HG03565 (cell line): ENCODE measurements around the gene NELFA.

ENCODE experiments used
- ATAC-seq: cut with Tn5 transposase; IDR thresholded peaks from one replicate; pipeline ENCODE4 v1.9.1; 2021; ENCODE audit warnings: mild to moderate bottlenecking, moderate library complexity; ENCODE audit not compliant: unreplicated experiment

NELFA gene

GRCh38 chr4:1968686-1969295 lies 40.0 kb downstream of the NELFA start:
- no peak for ATAC-seq

DNA sequence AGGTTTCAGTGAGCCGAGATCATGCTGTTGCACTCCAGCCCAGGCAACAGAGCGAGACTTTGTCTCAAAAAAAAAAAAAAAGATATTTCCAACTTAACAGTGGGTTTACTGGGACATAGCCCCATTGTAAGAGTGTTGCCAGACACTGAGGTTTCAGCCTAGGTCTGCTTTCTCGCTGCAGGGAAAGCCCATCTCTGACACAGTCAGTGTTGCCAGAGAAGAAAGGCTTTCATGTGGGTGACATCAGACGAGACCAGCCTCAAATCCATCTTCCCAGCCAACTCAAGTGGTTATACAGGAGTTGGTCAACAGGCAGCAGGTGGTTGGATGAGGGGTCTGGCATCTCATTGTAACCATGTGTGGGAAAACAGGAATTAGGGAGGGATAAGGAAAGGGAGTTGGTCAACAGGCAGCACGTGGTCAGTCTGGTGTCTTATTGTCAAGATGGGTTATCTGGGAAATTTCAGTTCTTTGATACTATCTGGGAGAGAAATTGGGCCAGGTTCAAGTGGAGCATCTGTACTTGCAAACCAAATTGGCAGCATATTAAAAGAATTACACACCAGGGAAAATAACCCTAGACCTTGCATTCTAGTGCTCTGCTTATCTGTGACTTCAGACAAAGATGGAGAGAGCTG lies 41.1 kb downstream of the NELFA start:
- ATAC-seq = no peak

DNA sequence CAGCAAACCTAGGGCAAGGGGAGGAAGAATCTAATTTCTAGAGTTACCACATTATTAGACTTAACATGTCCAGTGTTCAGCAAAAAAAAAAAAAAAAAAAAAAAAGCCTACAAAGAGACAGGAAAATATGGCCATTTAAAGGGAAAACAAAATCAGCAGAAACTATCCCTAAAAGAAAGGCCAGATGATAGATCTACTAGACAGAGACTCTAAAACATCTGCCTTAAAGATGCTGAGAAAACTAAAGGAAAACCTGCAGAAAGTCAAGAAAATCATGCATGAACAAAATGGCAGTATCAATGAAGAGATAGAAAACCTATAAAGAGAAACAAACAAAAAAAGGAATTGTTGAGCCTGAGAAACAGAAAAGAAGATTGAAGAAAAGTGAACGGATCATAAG lies 43.8 kb downstream of the NELFA start:
- no peak for ATAC-seq

DNA sequence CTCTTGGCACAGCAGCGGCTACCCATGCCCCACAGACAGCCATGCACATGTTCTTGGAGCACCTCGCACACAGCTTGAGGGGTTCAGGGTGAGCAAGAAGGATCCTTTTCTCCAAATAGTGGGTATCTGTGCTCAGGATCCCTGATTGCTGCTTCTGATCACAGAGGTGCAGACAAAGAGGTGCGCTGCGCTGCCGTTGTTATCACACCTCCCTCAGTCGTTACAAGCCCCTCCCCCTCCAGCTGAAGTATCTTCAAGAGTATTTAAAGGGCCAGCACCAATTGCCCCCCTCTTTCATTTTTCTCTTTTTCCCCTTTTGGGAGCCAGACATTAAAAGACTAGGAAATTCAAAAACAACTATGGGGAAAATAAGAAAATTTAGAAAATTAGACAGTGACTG lies 44.3 kb downstream of the NELFA start:
- ATAC-seq = no peak

DNA sequence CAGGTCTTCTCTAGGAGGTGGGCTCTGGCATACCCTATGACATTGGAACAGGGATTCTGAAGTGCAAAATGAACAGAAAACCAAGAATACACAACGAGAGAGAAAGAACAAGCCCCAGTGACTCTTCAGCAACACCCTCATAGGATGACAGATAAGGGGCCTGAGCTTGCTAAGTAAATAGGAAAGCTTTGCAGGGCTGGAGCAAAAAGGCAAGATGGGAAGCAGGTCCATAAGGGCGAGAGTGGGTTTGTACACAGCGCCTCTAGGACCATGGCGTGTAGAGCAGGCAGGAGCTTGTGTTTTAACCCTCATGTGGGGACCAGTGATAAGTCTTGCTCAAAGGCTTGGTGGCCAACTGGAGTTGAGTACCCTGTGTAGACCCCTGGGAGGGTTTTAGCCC lies 45.8 kb downstream of the NELFA start:
- ATAC-seq = no peak

DNA sequence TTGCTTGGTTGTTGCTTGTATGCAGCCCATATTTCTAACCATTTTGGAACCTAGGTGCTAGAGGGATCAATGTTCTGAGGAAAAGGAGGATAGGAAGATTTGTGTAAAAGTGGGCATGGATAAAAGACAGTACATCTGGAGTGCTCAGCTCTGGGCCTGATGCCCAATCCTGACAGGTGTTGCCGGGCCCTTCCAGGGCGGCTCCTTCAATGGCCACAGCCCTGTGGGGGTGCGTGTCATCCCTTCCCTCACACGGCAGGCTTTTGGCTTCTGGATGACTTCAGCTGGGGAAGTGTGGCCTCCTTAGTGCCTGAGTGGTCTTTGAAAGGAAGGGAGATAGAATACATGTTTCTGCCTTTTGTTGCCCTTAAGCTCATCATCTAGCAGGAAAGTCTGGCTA lies 47.2 kb downstream of the NELFA start:
- no peak for ATAC-seq

GRCh38 chr4:1961038-1961437 lies 47.7 kb downstream of the NELFA start:
- ATAC-seq = no peak

DNA sequence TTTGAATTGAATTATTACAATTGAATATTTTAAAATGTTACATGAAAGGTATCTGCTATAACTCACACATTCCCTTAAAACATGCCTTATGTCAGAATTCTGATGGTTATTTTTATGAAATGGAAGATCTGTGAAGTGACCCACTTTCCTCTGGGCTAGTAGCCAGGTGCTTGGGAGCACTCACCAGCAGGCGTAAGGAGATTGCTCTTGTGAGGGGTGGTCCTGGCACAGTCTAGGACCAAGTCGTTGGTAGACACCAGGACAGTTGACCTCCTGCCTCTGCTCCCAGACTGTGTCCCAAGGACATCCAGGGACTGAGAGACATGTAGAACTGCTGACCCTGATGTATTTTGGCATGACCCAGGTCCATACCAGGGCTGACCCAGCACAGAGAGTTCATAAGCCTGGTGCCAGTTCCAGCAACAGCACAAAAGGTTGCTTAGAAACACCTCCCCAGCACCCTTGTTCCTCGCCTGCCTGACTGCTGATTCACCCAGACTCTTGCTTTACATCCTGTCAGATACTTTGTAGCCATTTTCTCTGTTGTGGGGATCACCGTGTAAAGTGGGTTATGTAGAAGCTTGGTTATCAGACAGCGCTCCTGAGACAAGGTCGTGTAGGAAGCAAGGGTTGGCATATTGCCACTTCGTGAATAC lies 48.5 kb downstream of the NELFA start:
- no peak for ATAC-seq

DNA sequence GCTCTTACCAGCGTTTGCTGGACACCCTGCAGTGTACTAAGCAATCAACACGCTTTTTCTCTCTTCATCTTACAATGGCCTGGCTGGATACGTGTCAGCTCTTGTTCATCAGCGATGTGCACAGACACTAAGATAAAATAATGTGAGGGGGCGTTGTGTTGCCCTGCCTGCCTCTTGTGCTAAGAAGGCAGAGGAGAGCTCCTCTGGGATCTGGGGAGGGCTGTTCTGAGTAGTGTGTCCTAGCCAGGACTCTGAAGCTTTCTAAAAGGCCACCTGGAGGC lies 49.7 kb downstream of the NELFA start:
- ATAC-seq = no peak

GRCh38 chr4:1958276-1959103 lies 50.3 kb downstream of the NELFA start:
- no peak for ATAC-seq

- ATAC-seq = no peak
Measured at GRCh38 chr4:1956631-1957030, 52.1 kb downstream of the NELFA start.

- ATAC-seq = no peak
Measured at GRCh38 chr4:1953335-1953734, 55.4 kb downstream of the NELFA start.

GRCh38 chr4:1952719-1953118 lies 56.1 kb downstream of the NELFA start:
- ATAC-seq = no peak

GRCh38 chr4:1952058-1952700 lies 56.6 kb downstream of the NELFA start:
- no peak for ATAC-seq

DNA sequence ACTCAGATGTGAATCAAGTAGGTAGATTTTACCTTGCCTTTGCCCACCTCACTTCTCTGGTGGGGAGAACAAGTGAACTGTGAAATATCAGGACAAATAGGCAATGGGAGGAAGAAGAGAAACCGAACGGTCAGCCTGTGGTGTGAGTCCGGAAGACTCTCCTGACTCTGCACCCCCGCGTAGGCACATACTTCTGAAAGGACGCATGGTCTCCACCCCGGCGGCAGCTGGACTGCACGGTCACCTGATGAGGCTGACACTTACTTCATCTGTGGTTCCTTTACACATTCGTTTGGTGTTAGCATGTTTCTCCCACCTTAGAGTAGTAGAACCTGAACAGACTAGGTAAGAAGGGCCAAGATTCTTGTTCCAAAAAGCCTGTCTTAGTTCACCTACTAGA lies 58.4 kb downstream of the NELFA start:
- no peak for ATAC-seq

DNA sequence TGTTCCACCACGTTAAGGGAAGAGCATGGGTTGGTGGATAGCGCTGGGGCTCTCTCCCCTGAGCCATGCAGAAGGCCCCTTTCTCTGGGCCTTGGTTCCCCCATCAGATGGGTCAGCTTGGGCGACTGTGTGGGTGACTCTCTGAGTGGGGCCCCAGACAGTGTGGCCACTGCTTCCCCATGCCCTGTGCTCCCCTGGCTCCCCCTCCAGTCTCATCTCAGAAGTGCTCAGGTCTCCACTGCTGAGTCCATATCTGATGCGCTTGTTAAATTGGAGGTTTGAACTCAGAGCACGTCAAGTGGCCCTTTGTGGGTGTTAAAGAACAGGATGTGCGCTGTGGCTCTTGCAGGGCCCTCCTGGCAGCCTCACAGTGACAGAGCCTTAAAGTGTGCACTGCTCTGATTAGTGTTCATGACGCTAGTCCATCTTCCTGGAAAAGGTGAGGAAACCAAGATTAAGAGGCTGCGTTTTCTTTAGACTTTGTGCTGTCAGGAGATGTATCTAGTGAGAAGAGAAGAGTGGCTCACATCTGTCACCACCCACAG lies 59.8 kb downstream of the NELFA start:
- no peak for ATAC-seq

DNA sequence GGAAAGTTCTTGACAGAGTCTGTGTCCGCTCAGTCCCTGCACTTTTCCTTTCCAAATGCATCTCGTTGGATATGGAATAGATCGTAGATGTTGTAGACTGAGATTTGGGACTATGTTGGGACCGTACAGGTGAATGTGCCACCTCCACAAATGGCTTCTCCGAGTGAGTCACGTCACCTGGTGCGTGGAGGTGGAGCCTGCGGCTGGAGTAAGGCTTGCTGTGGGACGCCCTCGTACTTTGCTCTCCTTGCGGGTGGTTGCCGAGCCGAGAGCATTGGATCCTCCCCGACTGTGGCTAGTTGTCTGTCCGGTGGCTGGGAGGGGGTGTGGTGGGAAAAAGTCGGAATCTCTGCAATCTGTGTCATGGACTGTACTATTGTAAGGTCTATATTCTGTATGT lies 60.5 kb downstream of the NELFA start:
- ATAC-seq = no peak

- ATAC-seq = no peak
Measured at GRCh38 chr4:1945912-1946311, 62.9 kb downstream of the NELFA start.

DNA sequence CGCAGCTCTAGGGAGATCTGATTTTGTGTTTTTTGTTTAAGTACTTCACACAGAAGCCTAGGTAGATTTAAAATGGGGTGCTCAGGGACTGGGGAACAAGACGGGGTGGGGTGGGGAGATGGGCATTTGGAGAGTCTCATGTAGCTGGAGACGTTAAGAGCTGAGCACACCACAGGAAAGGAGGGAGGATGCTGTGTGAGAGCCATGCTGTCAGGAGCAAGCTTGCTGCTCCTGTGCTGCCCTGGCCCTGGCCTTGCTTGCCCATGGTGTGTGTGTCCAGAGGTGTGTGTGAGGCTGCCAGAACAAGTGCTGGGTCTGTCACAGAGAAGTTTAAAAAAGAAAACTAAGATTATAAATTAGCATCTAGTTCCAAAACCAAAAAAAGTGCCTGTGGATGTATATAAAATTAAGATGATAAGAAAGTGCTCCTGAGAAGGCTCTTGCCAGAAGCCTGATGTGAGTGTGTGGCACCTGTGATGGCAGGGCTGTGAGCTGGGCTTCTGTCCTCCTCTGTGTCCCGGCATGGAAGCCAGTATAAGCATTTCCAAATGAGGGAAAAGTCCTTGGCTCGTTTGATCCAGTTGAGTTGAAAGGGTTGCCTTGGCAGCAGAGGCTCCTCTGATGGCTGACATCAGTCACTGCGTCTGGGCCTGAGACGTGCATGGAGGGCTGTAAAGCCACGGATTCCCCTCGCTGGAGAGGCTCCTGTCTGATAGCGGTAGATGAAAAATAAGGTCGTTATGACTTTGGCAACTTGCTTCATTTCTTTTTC lies 63.5 kb downstream of the NELFA start:
- ATAC-seq = no peak

DNA sequence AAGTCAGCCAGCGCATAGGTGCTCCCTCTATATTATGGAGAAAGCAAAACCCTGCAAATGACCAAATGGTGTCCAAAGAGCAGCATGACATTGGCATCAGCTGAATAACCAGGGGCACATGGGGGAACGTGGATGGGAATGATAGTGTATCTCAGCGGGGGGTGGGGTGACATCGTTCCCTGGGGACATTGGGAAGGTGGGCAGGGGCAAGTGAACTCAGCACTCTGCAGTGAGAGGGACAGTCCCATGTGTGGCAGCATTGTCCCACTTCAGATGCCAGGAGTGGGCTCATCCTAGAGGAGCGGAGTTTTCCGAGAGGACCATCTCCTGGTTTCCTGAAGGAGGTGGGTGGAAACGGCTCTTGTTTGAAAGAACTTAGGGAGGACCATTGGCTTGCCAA lies 64.8 kb downstream of the NELFA start:
- ATAC-seq = no peak
